ENCODE data around the gene PTPN13.

The PTPN13 gene

GRCh38 chr4:86586626-86587380 is 7.3 kb upstream of the PTPN13 start:
- TF ChIP-seq FOXP2 (optimal IDR thresholded peaks at IDR 0.05; ENCODE audit: borderline replicate concordance, extremely low read depth, extremely low read length, insufficient read depth) (no peak), REST (IDR thresholded peaks at IDR 0.05; ENCODE audit: insufficient read depth in 1 of 2, low read depth in 2 of 2, low read length in 2 of 2) (no peak)

GRCh38 chr4:86587381-86588140 is 6.6 kb upstream of the PTPN13 start:
- TF ChIP-seq POLR2AphosphoS5 (IDR thresholded peaks at IDR 0.05; ENCODE audit: low read depth, low read length) (no peak), TAF1 (IDR thresholded peaks at IDR 0.05; ENCODE audit: borderline replicate concordance, insufficient read depth, low read length) (no peak), REST (IDR thresholded peaks at IDR 0.05; ENCODE audit: insufficient read depth in 1 of 2, low read depth in 2 of 2, low read length in 2 of 2) (no peak), FOXP2 (optimal IDR thresholded peaks at IDR 0.05; ENCODE audit: borderline replicate concordance, extremely low read depth, extremely low read length, insufficient read depth) (no peak), SIN3A (IDR thresholded peaks at IDR 0.05; ENCODE audit: borderline replicate concordance, insufficient read depth, low read length) (no peak)

GRCh38 chr4:86592553-86593249 is 1.4 kb upstream of the PTPN13 start:
- TF ChIP-seq FOXP2 (optimal IDR thresholded peaks at IDR 0.05; ENCODE audit: borderline replicate concordance, extremely low read depth, extremely low read length, insufficient read depth) (no peak), SIN3A (IDR thresholded peaks at IDR 0.05; ENCODE audit: borderline replicate concordance, insufficient read depth, low read length) (no peak), POLR2AphosphoS5 (IDR thresholded peaks at IDR 0.05; ENCODE audit: low read depth, low read length) (no peak), TAF1 (IDR thresholded peaks at IDR 0.05; ENCODE audit: borderline replicate concordance, insufficient read depth, low read length) (no peak), REST (IDR thresholded peaks at IDR 0.05; ENCODE audit: insufficient read depth in 1 of 2, low read depth in 2 of 2, low read length in 2 of 2) (no peak)

DNA sequence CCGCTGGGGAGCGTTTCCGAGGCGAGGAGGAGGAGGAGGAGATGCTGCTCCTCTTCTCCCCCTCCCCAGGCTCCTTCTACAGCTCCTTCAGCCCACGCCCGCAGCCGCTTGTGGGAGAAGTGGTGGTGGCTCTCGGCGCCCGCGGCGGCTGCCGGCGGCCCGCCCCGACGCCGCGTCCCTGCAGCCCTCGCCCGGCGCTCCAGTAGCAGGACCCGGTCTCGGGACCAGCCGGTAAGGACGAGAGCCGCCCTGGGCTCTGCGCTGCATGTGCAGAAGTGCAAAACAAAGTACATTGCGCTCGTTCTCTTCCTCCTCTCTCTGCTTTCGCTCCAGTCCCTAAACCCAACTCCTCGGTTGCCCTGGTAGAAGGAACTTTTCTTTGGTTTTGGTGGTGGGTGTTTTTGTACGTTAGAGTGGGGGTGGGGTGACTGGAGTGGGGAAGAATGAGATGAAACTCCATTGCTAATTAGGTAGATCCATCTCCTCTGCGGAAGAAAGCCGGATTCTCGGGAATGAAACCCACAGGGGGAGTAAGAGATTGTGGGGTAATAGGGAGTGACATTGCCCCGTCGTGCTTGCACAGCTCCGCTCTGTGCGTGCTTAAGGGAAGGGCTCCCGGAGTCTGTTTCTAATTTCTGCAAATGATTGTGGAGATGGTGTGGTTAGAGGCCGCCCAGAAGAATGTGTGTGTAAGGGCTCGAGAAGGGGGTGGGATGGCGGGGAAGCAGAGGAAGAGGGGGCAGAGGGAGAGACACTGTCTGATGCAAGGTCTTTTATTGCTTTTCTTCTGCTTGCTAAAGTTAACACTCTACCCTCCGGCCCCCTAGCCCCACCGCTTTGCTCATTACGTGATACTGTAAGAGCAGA is 677 bp downstream of the PTPN13 start:
- TF ChIP-seq FOXP2 (optimal IDR thresholded peaks at IDR 0.05; ENCODE audit: borderline replicate concordance, extremely low read depth, extremely low read length, insufficient read depth) = no peak
- no peak for TF ChIP-seq POLR2AphosphoS5 (IDR thresholded peaks at IDR 0.05; ENCODE audit: low read depth, low read length)
- no peak for TF ChIP-seq SIN3A (IDR thresholded peaks at IDR 0.05; ENCODE audit: borderline replicate concordance, insufficient read depth, low read length)
- no peak for TF ChIP-seq TAF1 (IDR thresholded peaks at IDR 0.05; ENCODE audit: borderline replicate concordance, insufficient read depth, low read length)
- no peak for TF ChIP-seq REST (IDR thresholded peaks at IDR 0.05; ENCODE audit: insufficient read depth in 1 of 2, low read depth in 2 of 2, low read length in 2 of 2)
